AG10803 (cell line): Measurements from ENCODE around the gene CTCF.

ENCODE experiments used
- DNase-seq: peaks from one replicate; pipeline ENCODE4 v3.0.0; 2010; ENCODE audit warnings: low read depth
- H3K4me3 ChIP-seq: 2 replicates; pipeline ENCODE4 v1.5.1; 2011; ENCODE audit warnings: mild to moderate bottlenecking, low read length, control low read depth
- CTCF ChIP-seq: conservative IDR thresholded peaks from 2 replicates; pipeline ENCODE4 v1.5.1; 2011; ENCODE audit warnings: mild to moderate bottlenecking, low read length, control low read depth, inconsistent platforms

Gene CTCF

GRCh38 chr16:67666032-67666551 is 103.8 kb downstream of the CTCF start:
- DNase-seq = no peak

GRCh38 chr16:67666559-67667452 is 104.5 kb downstream of the CTCF start, which contains the start of the genes C16orf86 and ENKD1:
C16orf86 (plus strand) TSS chr16:67666814; CDS start chr16:67666971, 157 bp downstream.
ENKD1 (minus strand) TSS chr16:67666750; CDS start chr16:67666442, 308 bp downstream.
- H3K4me3 ChIP-seq = peak within 1 kb of the TSS; percentile 64
- no peak for TF ChIP-seq CTCF
- peak; percentile 71 for DNase-seq

More at GRCh38 chr16:67666032-67666551, 103.8 kb downstream of the CTCF start:
- TF ChIP-seq CTCF = no peak
- H3K4me3 ChIP-seq = peak overlapping the region; percentile 64

GRCh38 chr16:67667453-67667816 is 105.1 kb downstream of the CTCF start:
- no peak for DNase-seq
- no peak for TF ChIP-seq CTCF
- peak overlapping the region; percentile 64 for H3K4me3 ChIP-seq

- peak; percentile 93 for DNase-seq
- peak overlapping the region; percentile 64 for H3K4me3 ChIP-seq
- TF ChIP-seq CTCF = peak; percentile 92
These were observed 105.6 kb downstream of the CTCF start for GRCh38 chr16:67667817-67668494.

GRCh38 chr16:67668495-67669157 is 106.3 kb downstream of the CTCF start:
- DNase-seq = no peak
- no peak overlapping the region for H3K4me3 ChIP-seq
- TF ChIP-seq CTCF = peak; percentile 9; the same call in 1 of the 2 replicates

GRCh38 chr16:67669499-67670101 is 107.3 kb downstream of the CTCF start:
- TF ChIP-seq CTCF = no peak
- H3K4me3 ChIP-seq = no peak overlapping the region
- no peak for DNase-seq
